Measurements from ENCODE around the gene ALS2. TPM values are rescaled to one million over a fixed set of nuclear protein-coding genes. Genes with fewer than 3 reads are reported as not detected.

ALS2 gene
- total RNA-seq, 1 donor from 2014 or later = 28.4 TPM

- TF ChIP-seq CTCF (IDR thresholded peaks at IDR 0.05) = no peak
- H3K27me3 Mint-ChIP-seq (ENCODE audit: low read depth) = no peaks in the 10 kb centered on the region
- no peaks in the 10 kb centered on the region for H3K9me3 Mint-ChIP-seq (ENCODE audit: low read depth)
- no peak overlapping the region for H3K4me3 Mint-ChIP-seq (ENCODE audit: unreplicated experiment)
- peak overlapping the region; percentile 74 for H3K27ac Mint-ChIP-seq (ENCODE audit: unreplicated experiment)
- peaks cover 43% of the 10 kb centered on the region for H3K4me1 Mint-ChIP-seq (ENCODE audit: low read depth)
- DNase-seq (ENCODE audit: low spot score) = no peak
- peaks cover 2% of the 10 kb centered on the region for H3K36me3 Mint-ChIP-seq (ENCODE audit: low read depth)
Measured at GRCh38 chr2:201696151-201696659, 84.5 kb downstream of the ALS2 start.

GRCh38 chr2:201685156-201685555 lies 95.6 kb downstream of the ALS2 start:
- H3K4me3 Mint-ChIP-seq (ENCODE audit: unreplicated experiment) = no peak overlapping the region
- no peaks in the 10 kb centered on the region for H3K9me3 Mint-ChIP-seq (ENCODE audit: low read depth)
- no peak for DNase-seq (ENCODE audit: low spot score)
- H3K4me1 Mint-ChIP-seq (ENCODE audit: low read depth) = no peaks in the 10 kb centered on the region
- H3K27ac Mint-ChIP-seq (ENCODE audit: unreplicated experiment) = no peak overlapping the region
- H3K27me3 Mint-ChIP-seq (ENCODE audit: low read depth) = no peaks in the 10 kb centered on the region
- TF ChIP-seq CTCF (IDR thresholded peaks at IDR 0.05) = no peak
- H3K36me3 Mint-ChIP-seq (ENCODE audit: low read depth) = peaks cover 6% of the 10 kb centered on the region

- no peaks in the 10 kb centered on the region for H3K9me3 Mint-ChIP-seq (ENCODE audit: low read depth)
- H3K27me3 Mint-ChIP-seq (ENCODE audit: low read depth) = no peaks in the 10 kb centered on the region
- H3K27ac Mint-ChIP-seq (ENCODE audit: unreplicated experiment) = no peak overlapping the region
- DNase-seq (ENCODE audit: low spot score) = no peak
- H3K4me1 Mint-ChIP-seq (ENCODE audit: low read depth) = no peaks in the 10 kb centered on the region
- peaks cover 2% of the 10 kb centered on the region for H3K36me3 Mint-ChIP-seq (ENCODE audit: low read depth)
- no peak overlapping the region for H3K4me3 Mint-ChIP-seq (ENCODE audit: unreplicated experiment)
- TF ChIP-seq CTCF (IDR thresholded peaks at IDR 0.05) = peak; percentile 62
Measured at GRCh38 chr2:201680743-201681142, 100.0 kb downstream of the ALS2 start.

- DNase-seq (ENCODE audit: low spot score) = no peak
- no peak overlapping the region for H3K4me3 Mint-ChIP-seq (ENCODE audit: unreplicated experiment)
- no peak overlapping the region for H3K27ac Mint-ChIP-seq (ENCODE audit: unreplicated experiment)
- H3K36me3 Mint-ChIP-seq (ENCODE audit: low read depth) = peaks cover 2% of the 10 kb centered on the region
- H3K4me1 Mint-ChIP-seq (ENCODE audit: low read depth) = peaks cover 10% of the 10 kb centered on the region
- no peak for TF ChIP-seq CTCF (IDR thresholded peaks at IDR 0.05)
- H3K27me3 Mint-ChIP-seq (ENCODE audit: low read depth) = no peaks in the 10 kb centered on the region
- H3K9me3 Mint-ChIP-seq (ENCODE audit: low read depth) = no peaks in the 10 kb centered on the region
Measured at GRCh38 chr2:201678401-201678800, 102.3 kb downstream of the ALS2 start.

GRCh38 chr2:201675454-201675853 lies 105.3 kb downstream of the ALS2 start:
- no peak for DNase-seq (ENCODE audit: low spot score)
- H3K27me3 Mint-ChIP-seq (ENCODE audit: low read depth) = no peaks in the 10 kb centered on the region
- no peak for TF ChIP-seq CTCF (IDR thresholded peaks at IDR 0.05)
- H3K9me3 Mint-ChIP-seq (ENCODE audit: low read depth) = no peaks in the 10 kb centered on the region
- no peak overlapping the region for H3K27ac Mint-ChIP-seq (ENCODE audit: unreplicated experiment)
- no peak overlapping the region for H3K4me3 Mint-ChIP-seq (ENCODE audit: unreplicated experiment)
- H3K36me3 Mint-ChIP-seq (ENCODE audit: low read depth) = no peaks in the 10 kb centered on the region
- H3K4me1 Mint-ChIP-seq (ENCODE audit: low read depth) = peaks cover 32% of the 10 kb centered on the region
